B cell (primary cell): ENCODE data around the gene CDHR2. TPM values are rescaled to one million over a fixed set of nuclear protein-coding genes. Genes with fewer than 3 reads are reported as not detected.

Source experiments
- ATAC-seq: fragments of 200-7000 bp; cut with Tn5 transposase; one replicate; pipeline ENCODE4 v1.10.0; 2021; ENCODE audit warnings: low read depth, mild to moderate bottlenecking, moderate number of reproducible peaks, moderate library complexity
- CTCF ChIA-PET: fragments of 350-600 bp; sonication (Branson Sonifier 250); formaldehyde crosslinking; loops from one replicate; lab custom pipeline; 2021; ENCODE audit warnings: antibody characterized with exemption, inconsistent platforms; lab: Charles Lee
- POLR2A ChIA-PET: fragments of 350-600 bp; sonication (Branson Sonifier 250); formaldehyde crosslinking; loops from one replicate; lab custom pipeline; 2021; ENCODE audit warnings: antibody characterized with exemption; lab: Charles Lee
- DNase-seq: peaks from one replicate; pipeline ENCODE4 v3.0.0; 2013
- H2AFZ ChIP-seq: 2 replicates; pipeline ENCODE4 v1.6.1; 2012; ENCODE audit warnings: mild to moderate bottlenecking, low read depth, low read length; ENCODE audit not compliant: insufficient read depth, poor library complexity, severe bottlenecking
- H3K27ac ChIP-seq, 2 donors: 1 replicate in 1 of 2; 2 replicates in 1 of 2; pipeline ENCODE4 v1.5.1; 2012 to 2013; ENCODE audit warnings: low read length in 2 of 2, mild to moderate bottlenecking in 2 of 2, moderate library complexity in 1 of 2
- H3K27me3 ChIP-seq, 4 experiments: fragments of 200-600 bp in 1 of 4; sonication (generic) in 1 of 4; replicated peaks in 1 of 4; 1 replicate in 2 of 4; 2 replicates in 2 of 4; pipeline versions ENCODE4 v1.6.1 to v1.7.0; 2013 to 2016; ENCODE audit warnings: low read length in 3 of 4, mild to moderate bottlenecking in 2 of 4, mixed read lengths in 1 of 4, moderate library complexity in 1 of 4; ENCODE audit not compliant: insufficient read depth in 4 of 4, control insufficient read depth in 3 of 4; ENCODE audit errors: control extremely low read depth in 1 of 4
- H3K36me3 ChIP-seq, 2 experiments: replicated peaks in 1 of 2; 1 replicate in 1 of 2; 2 replicates in 1 of 2; pipeline versions ENCODE4 v1.6.1 to v1.7.1; 2013; ENCODE audit warnings: low read length in 1 of 2; ENCODE audit not compliant: insufficient read depth in 2 of 2, control insufficient read depth in 1 of 2; ENCODE audit errors: control extremely low read depth in 1 of 2, extremely low read depth in 1 of 2
- H3K4me1 ChIP-seq, 2 donors: fragments of 200-600 bp in 1 of 2; sonication (generic) in 1 of 2; 1 replicate in 1 of 2; 2 replicates in 1 of 2; pipeline versions ENCODE4 v1.5.1 to v1.6.1; 2013 to 2017; ENCODE audit warnings: low read length in 2 of 2; ENCODE audit not compliant: control insufficient read depth in 2 of 2, insufficient read depth in 2 of 2
- H3K4me2 ChIP-seq: replicated peaks from 2 replicates; pipeline ENCODE3; 2012; ENCODE audit warnings: mild to moderate bottlenecking, low read depth, low read length; ENCODE audit not compliant: poor library complexity, severe bottlenecking
- H3K4me3 ChIP-seq, 5 experiments: fragments of 200-600 bp in 1 of 5; sonication (generic) in 1 of 5; 1 replicate in 3 of 5; 2 replicates in 2 of 5; pipeline versions ENCODE4 v1.5.1 to v1.7.0; 2011 to 2016; ENCODE audit warnings: low read length in 4 of 5, mild to moderate bottlenecking in 4 of 5, low read depth in 2 of 5, control low read depth in 1 of 5, moderate library complexity in 1 of 5; ENCODE audit not compliant: insufficient read depth in 1 of 5; ENCODE audit errors: control extremely low read depth in 1 of 5, extremely low read depth in 1 of 5
- H3K79me2 ChIP-seq: fragments of 200-600 bp; sonication (generic); one replicate; pipeline ENCODE4 v1.6.0; 2016; ENCODE audit warnings: low read length; ENCODE audit not compliant: control insufficient read depth, insufficient read depth
- H3K9ac ChIP-seq: fragments of 200-600 bp; sonication (generic); 2 replicates; pipeline ENCODE4 v1.6.1; 2017; ENCODE audit warnings: mild to moderate bottlenecking, low read length, moderate library complexity
- H3K9me3 ChIP-seq, 3 donors: one replicate each; pipeline versions ENCODE4 v1.6.1 to v1.7.1; 2013; ENCODE audit warnings: low read length in 2 of 3; ENCODE audit not compliant: control insufficient read depth in 2 of 3, insufficient read depth in 1 of 3; ENCODE audit errors: control extremely low read depth in 1 of 3
- H4K20me1 ChIP-seq: 2 replicates; pipeline ENCODE4 v1.6.0; 2012; ENCODE audit warnings: mild to moderate bottlenecking, low read length; ENCODE audit not compliant: insufficient read depth, control insufficient read depth, poor library complexity, severe bottlenecking
- H3K27ac Mint-ChIP-seq: one replicate; pipeline ENCODE4 v1.8.0; 2021; ENCODE audit warnings: mixed read lengths
- H3K27me3 Mint-ChIP-seq: one replicate; pipeline ENCODE4 v1.8.0; 2021; ENCODE audit warnings: mixed read lengths
- H3K4me1 Mint-ChIP-seq: one replicate; pipeline ENCODE4 v1.8.0; 2021; ENCODE audit warnings: mixed read lengths
- H3K4me3 Mint-ChIP-seq: one replicate; pipeline ENCODE4 v1.8.0; 2021; ENCODE audit warnings: mixed read lengths
- H3K9me3 Mint-ChIP-seq: one replicate; pipeline ENCODE4 v1.8.0; 2022; ENCODE audit warnings: mixed read lengths; ENCODE audit not compliant: insufficient read depth
- EZH2 ChIP-seq: IDR thresholded peaks from 2 replicates; pipeline ENCODE4 v1.6.1; 2012; ENCODE audit warnings: borderline replicate concordance, low read depth, mild to moderate bottlenecking, moderate library complexity, low read length; ENCODE audit not compliant: insufficient read depth, poor library complexity, severe bottlenecking
- WGBS: methylation state at CpG from one replicate; pipeline ENCODE4 v1.1.5; 2013; ENCODE audit warnings: missing lambda C conversion rate; ENCODE audit not compliant: insufficient coverage; 5-methylcytosine and 5-hydroxymethylcytosine counted together
- intact Hi-C: fragments of 100-400 bp; cut with micrococcal nuclease; formaldehyde crosslinking; loops from one replicate; pipeline ENCODE4 v1.10.0; 2022
- polyA plus RNA-seq: library from polyadenylated mRNA; depleted of rRNA; stranded (reverse); fragments of >200 nt; gene quantifications from 2 replicates; pipeline ENCODE4 v1.2.3, GENCODE V29; 2012
- total RNA-seq, 2 donors: library from RNA; stranded (reverse); fragments of 120-200 nt in 1 of 2; gene quantifications; 1 replicate in 1 of 2; 2 replicates in 1 of 2; pipeline versions ENCODE4 v1.2.3 to v1.2.4, GENCODE V29; 2013 to 2022
- TF ChIP-seq, protein P1 (sequence below): fragments of 200-600 bp; IDR thresholded peaks from one replicate; pipeline ENCODE4 v1.8.0; 2022; ENCODE audit warnings: antibody characterized with exemption, mild to moderate bottlenecking

The CDHR2 gene
- total and polyA plus RNA-seq, 2 donors (not counting 1 experiment from before 2014, with no cell fraction given), result 0.25 to 1.7 TPM

DNA sequence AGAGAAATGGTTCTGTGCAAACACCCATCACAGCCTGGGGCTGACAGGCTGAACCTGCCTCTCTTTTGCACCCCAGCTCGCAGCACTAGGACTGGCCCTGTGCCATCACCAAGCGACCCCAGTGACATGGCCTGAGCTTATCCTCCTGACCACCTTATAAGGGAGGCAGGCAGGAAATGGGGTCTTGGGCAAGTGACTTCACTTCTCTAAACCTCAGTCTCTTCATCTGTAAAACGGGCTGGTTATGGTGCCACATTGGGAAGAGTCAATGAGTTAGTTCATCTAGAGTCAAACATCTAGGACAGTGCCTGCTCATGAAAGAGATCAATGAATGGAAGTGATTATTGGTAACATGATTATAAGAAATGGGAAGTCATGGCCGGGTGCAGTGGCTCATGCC, 75.0 kb downstream of the CDHR2 start:
- Histone ChIP-seq H3K36me3 (no peaks in the 10 kb centered on the region), H3K4me3 (no peak overlapping the region), H3K4me1 (peaks cover 33 to 35% of the 10 kb centered on the region in 2 donors), H3K79me2 (no peaks in the 10 kb centered on the region), H3K9ac (no peak overlapping the region), H3K9me3 (peaks cover 0 to 24% (median 0%) of the 10 kb centered on the region in 3 donors), H3K4me2 (no peak overlapping the region), H4K20me1 (no peaks in the 10 kb centered on the region), H2AFZ (no peak overlapping the region), H3K27me3 (peaks cover 0 to 54% (median 33%) of the 10 kb centered on the region in 4 experiments), H3K27ac (no peak overlapping the region)
- no peak overlapping the region for H3K4me3 Mint-ChIP-seq
- peaks cover 50% of the 10 kb centered on the region for H3K27me3 Mint-ChIP-seq
- ChIA-PET POLR2A (no interaction called here), CTCF (no interaction called here)
- DNase-seq (no peak), ATAC-seq (no peak)
- WGBS, result 66% methylated on average over 3 of the region's 4 CpGs
- H3K27ac Mint-ChIP-seq, result no peak overlapping the region
- H3K9me3 Mint-ChIP-seq, result no peaks in the 10 kb centered on the region
- intact Hi-C loops, result no loop called here
- no peak for TF ChIP-seq EZH2
- TF ChIP-seq, protein P1, sequence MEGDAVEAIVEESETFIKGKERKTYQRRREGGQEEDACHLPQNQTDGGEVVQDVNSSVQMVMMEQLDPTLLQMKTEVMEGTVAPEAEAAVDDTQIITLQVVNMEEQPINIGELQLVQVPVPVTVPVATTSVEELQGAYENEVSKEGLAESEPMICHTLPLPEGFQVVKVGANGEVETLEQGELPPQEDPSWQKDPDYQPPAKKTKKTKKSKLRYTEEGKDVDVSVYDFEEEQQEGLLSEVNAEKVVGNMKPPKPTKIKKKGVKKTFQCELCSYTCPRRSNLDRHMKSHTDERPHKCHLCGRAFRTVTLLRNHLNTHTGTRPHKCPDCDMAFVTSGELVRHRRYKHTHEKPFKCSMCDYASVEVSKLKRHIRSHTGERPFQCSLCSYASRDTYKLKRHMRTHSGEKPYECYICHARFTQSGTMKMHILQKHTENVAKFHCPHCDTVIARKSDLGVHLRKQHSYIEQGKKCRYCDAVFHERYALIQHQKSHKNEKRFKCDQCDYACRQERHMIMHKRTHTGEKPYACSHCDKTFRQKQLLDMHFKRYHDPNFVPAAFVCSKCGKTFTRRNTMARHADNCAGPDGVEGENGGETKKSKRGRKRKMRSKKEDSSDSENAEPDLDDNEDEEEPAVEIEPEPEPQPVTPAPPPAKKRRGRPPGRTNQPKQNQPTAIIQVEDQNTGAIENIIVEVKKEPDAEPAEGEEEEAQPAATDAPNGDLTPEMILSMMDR, result no peak
- peaks cover 34% of the 10 kb centered on the region for H3K4me1 Mint-ChIP-seq

DNA sequence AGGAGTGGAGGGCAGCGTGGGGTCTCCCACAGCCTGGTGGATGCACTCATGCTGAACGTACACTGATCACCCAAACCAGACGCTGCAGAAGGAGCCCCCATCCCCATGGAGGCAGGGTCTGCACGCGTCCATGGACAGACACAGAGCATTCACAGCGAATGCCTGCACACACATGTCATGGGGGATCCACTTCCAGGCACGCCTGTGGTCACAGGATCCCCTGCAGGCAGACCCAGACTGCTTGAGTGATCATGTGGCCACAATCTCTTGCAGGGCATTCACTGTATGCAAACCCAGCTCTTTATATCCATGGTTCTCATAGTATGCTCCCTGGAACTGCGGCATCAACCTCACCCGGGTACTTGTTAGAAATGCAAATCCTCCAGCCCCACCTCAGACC, 75.8 kb downstream of the CDHR2 start:
- intact Hi-C loops, result no loop called here
- ATAC-seq (no peak), DNase-seq (no peak)
- Histone ChIP-seq H3K79me2 (no peaks in the 10 kb centered on the region), H2AFZ (no peak overlapping the region), H3K27me3 (peaks cover 0 to 54% (median 31%) of the 10 kb centered on the region in 4 experiments), H3K9me3 (peaks cover 0 to 23% (median 0%) of the 10 kb centered on the region in 3 donors), H4K20me1 (no peaks in the 10 kb centered on the region), H3K4me1 (peaks cover 33 to 35% of the 10 kb centered on the region in 2 donors), H3K4me2 (no peak overlapping the region), H3K27ac (no peak overlapping the region), H3K9ac (no peak overlapping the region), H3K36me3 (no peaks in the 10 kb centered on the region), H3K4me3 (no peak overlapping the region)
- Mint-ChIP-seq H3K9me3 (no peaks in the 10 kb centered on the region), H3K4me3 (no peak overlapping the region), H3K4me1 (peaks cover 36% of the 10 kb centered on the region), H3K27ac (no peak overlapping the region), H3K27me3 (peaks cover 50% of the 10 kb centered on the region)
- CTCF ChIA-PET, result no interaction called here
- POLR2A ChIA-PET, result interaction anchor here (0.8 kb wide), 1 partner anchor 57 kb away, joined by 3 read pairs; no protein-coding TSS in a partner anchor
- WGBS, result 73% methylated on average over 9 of the region's 9 CpGs
- TF ChIP-seq EZH2, result no peak
- TF ChIP-seq, protein P1, result no peak
